ENCODE data around the gene SRCIN1. TPM values are rescaled to one million over a fixed set of nuclear protein-coding genes. Genes with fewer than 3 reads are reported as not detected.

The SRCIN1 gene
- total RNA-seq, 1 donor from 2014 or later, result 8.4 TPM

DNA sequence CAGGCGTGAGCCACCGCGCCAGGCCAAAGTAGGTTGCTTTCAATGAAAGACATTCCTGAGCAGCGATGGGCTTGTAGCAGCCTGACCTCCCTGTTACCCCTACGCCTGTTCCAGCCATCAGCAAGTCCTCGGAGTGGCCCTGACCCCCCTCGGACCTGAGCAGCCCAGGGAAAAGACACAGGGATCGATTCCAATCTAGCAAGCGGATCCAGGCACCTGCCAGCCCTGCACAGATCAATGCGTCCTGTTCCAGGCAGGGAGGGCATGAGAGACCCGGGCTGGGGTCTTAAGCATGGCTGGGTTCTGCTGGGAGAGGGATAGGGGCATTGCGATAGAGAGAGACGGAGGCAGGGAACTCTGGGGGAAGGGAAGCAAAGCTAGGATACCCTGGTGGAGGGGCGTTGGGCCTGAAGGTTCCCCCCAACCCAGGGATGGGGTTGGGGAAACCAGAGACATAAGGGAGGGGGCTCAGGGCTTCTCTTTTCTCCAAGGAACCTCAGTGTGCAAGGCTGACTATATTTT is 21.9 kb downstream of the SRCIN1 start:
- TF ChIP-seq, protein P1, sequence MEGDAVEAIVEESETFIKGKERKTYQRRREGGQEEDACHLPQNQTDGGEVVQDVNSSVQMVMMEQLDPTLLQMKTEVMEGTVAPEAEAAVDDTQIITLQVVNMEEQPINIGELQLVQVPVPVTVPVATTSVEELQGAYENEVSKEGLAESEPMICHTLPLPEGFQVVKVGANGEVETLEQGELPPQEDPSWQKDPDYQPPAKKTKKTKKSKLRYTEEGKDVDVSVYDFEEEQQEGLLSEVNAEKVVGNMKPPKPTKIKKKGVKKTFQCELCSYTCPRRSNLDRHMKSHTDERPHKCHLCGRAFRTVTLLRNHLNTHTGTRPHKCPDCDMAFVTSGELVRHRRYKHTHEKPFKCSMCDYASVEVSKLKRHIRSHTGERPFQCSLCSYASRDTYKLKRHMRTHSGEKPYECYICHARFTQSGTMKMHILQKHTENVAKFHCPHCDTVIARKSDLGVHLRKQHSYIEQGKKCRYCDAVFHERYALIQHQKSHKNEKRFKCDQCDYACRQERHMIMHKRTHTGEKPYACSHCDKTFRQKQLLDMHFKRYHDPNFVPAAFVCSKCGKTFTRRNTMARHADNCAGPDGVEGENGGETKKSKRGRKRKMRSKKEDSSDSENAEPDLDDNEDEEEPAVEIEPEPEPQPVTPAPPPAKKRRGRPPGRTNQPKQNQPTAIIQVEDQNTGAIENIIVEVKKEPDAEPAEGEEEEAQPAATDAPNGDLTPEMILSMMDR (conservative IDR thresholded peaks at IDR 0.05), result no peak
- H3K27ac Mint-ChIP-seq (ENCODE audit: unreplicated experiment), result no peak overlapping the region
- DNase-seq (ENCODE audit: low read depth, low spot score), result no peak
- peaks cover 45% of the 10 kb centered on the region for H3K4me1 Mint-ChIP-seq
- H3K9me3 Mint-ChIP-seq, result no peaks in the 10 kb centered on the region
- no peaks in the 10 kb centered on the region for H3K36me3 Mint-ChIP-seq (ENCODE audit: low read depth)
- peak overlapping the region; percentile 16 for H3K4me3 Mint-ChIP-seq
- peaks cover 18% of the 10 kb centered on the region for H3K27me3 Mint-ChIP-seq (ENCODE audit: low read depth)

DNA sequence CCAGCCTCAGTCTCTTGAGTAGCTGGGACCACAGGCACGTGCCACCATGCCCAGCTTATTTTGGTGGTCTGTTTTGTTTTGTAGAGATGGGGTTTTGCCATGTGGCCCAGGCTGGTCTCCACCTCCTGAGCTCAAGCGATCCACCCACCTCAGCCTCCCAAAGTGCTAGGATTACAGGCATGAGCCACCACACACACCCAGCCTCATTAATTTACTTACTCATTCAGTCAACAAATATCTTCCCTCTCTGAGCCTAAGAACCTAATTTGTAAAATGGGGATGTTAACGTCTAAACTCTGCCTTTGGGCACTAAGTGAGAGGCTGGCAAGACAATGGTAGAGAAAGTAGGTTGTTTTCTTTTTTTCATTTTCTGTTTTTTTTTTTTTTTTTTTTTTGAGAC is 22.6 kb downstream of the SRCIN1 start:
- TF ChIP-seq, protein P1 (conservative IDR thresholded peaks at IDR 0.05), result no peak
- peaks cover 40% of the 10 kb centered on the region for H3K4me1 Mint-ChIP-seq
- H3K4me3 Mint-ChIP-seq, result no peak overlapping the region
- H3K27ac Mint-ChIP-seq (ENCODE audit: unreplicated experiment), result no peak overlapping the region
- DNase-seq (ENCODE audit: low read depth, low spot score), result no peak
- peaks cover 22% of the 10 kb centered on the region for H3K27me3 Mint-ChIP-seq (ENCODE audit: low read depth)
- no peaks in the 10 kb centered on the region for H3K9me3 Mint-ChIP-seq
- H3K36me3 Mint-ChIP-seq (ENCODE audit: low read depth), result no peaks in the 10 kb centered on the region

DNA sequence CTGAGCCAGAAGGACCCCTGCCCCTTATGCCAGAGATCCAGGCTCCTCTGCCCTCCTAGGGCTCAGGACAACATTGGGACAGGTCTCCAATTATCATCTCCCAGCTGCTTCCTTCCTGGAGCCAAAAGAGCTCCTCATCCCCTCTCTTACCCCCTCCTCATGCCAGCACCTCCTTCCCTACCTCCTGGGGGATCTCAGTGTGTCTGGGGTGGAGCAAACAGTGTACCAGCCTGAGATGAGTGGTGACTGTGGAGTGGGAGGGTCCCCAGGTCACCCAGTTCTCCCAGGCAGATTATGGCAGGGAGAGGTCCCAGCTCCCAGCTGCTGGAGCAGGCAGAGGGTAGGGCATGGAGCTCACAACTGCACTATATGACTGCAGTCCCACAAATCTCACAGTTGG is 23.7 kb downstream of the SRCIN1 start:
- Mint-ChIP-seq H3K9me3 (no peaks in the 10 kb centered on the region), H3K4me1 (peaks cover 45% of the 10 kb centered on the region), H3K27me3 (ENCODE audit: low read depth) (peaks cover 32% of the 10 kb centered on the region), H3K27ac (ENCODE audit: unreplicated experiment) (no peak overlapping the region), H3K4me3 (no peak overlapping the region), H3K36me3 (ENCODE audit: low read depth) (no peaks in the 10 kb centered on the region)
- DNase-seq (ENCODE audit: low read depth, low spot score), result no peak
- TF ChIP-seq, protein P1 (conservative IDR thresholded peaks at IDR 0.05), result no peak

DNA sequence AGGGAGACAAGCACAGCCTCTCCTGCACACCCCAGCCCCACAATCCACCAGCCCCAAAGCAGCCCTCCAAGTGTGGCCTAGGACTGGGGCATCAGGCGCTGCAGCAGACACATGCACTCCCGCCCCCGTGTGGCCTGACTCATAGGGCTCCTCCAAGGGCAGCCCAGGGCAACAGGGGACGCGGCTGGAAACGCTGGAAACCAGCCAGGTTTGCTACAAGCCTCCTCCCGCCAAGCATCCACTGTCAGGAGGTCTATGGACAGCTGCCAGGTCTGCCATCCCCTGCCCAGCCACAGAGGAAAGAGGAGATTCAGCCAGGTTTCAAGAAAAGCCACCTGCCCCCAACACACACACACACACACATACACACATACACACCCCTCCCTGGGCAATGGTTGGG is 25.8 kb downstream of the SRCIN1 start:
- Mint-ChIP-seq H3K4me1 (peaks cover 40% of the 10 kb centered on the region), H3K27ac (ENCODE audit: unreplicated experiment) (no peak overlapping the region), H3K9me3 (no peaks in the 10 kb centered on the region), H3K27me3 (ENCODE audit: low read depth) (peaks cover 52% of the 10 kb centered on the region), H3K36me3 (ENCODE audit: low read depth) (no peaks in the 10 kb centered on the region), H3K4me3 (peak overlapping the region; percentile 70)
- DNase-seq (ENCODE audit: low read depth, low spot score), result no peak
- TF ChIP-seq, protein P1 (conservative IDR thresholded peaks at IDR 0.05), result peak; percentile 25

DNA sequence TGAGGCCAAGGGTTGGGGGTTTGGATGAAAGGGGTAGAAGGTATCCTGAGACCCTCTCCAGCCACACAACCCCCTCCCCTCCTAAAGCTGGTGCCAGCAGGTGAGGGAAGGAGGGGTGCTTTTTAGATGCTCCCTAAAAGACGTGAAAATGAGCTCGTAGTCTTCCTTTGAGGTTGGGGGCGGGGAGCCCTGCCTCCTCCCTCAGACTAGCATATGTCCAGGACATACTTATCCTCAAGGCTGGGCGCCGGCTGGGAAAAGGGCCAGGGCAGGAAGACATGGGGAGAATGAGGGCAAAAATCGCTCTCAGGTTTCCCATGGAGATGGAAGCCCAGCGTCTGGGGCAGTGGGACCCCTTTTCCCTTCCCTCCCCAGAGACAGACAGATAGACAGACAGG is 26.7 kb downstream of the SRCIN1 start:
- DNase-seq (ENCODE audit: low read depth, low spot score), result no peak
- no peak overlapping the region for H3K27ac Mint-ChIP-seq (ENCODE audit: unreplicated experiment)
- TF ChIP-seq, protein P1 (conservative IDR thresholded peaks at IDR 0.05), result no peak
- H3K36me3 Mint-ChIP-seq (ENCODE audit: low read depth), result no peaks in the 10 kb centered on the region
- no peaks in the 10 kb centered on the region for H3K9me3 Mint-ChIP-seq
- H3K4me3 Mint-ChIP-seq, result no peak overlapping the region
- H3K4me1 Mint-ChIP-seq, result peaks cover 32% of the 10 kb centered on the region
- H3K27me3 Mint-ChIP-seq (ENCODE audit: low read depth), result peaks cover 56% of the 10 kb centered on the region
